Measurements from ENCODE around the gene MAPK12. TPM values are rescaled to one million over a fixed set of nuclear protein-coding genes. Genes with fewer than 3 reads are reported as not detected.

Gene MAPK12
- total RNA-seq, 1 donor from 2014 or later: 63.3 TPM

DNA sequence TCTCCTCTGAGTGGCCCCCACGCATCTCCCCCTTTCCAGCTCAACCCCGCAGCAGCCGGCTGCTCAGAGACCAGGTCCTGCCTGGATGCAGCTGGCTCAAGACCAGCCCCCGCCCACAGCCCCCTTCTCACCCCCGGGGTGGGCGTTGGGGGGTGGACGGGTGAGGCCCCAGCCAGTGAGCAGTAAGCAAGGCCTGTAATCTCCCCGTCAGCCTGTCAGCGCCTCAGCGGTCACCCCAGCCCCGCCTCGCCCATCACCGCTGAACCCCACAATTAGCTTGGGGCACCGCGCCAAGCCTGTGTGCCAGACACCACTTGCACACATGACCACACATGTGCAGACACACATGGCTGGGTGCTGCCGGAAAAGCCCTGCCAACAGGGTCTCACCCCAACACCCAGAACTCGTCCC is 40.1 kb upstream of the MAPK12 start:
- H3K27me3 Mint-ChIP-seq (ENCODE audit: low read depth): no peaks in the 10 kb centered on the region
- no peak for DNase-seq (ENCODE audit: low spot score in 2 of 2, unreplicated experiment in 2 of 2)
- peak overlapping the region; percentile 55 for H3K4me3 Mint-ChIP-seq
- TF ChIP-seq, protein P1, sequence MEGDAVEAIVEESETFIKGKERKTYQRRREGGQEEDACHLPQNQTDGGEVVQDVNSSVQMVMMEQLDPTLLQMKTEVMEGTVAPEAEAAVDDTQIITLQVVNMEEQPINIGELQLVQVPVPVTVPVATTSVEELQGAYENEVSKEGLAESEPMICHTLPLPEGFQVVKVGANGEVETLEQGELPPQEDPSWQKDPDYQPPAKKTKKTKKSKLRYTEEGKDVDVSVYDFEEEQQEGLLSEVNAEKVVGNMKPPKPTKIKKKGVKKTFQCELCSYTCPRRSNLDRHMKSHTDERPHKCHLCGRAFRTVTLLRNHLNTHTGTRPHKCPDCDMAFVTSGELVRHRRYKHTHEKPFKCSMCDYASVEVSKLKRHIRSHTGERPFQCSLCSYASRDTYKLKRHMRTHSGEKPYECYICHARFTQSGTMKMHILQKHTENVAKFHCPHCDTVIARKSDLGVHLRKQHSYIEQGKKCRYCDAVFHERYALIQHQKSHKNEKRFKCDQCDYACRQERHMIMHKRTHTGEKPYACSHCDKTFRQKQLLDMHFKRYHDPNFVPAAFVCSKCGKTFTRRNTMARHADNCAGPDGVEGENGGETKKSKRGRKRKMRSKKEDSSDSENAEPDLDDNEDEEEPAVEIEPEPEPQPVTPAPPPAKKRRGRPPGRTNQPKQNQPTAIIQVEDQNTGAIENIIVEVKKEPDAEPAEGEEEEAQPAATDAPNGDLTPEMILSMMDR (IDR thresholded peaks at IDR 0.05; ENCODE audit: unreplicated experiment): no peak
- H3K36me3 Mint-ChIP-seq: no peaks in the 10 kb centered on the region
- peaks cover 71% of the 10 kb centered on the region for H3K4me1 Mint-ChIP-seq
- no peaks in the 10 kb centered on the region for H3K9me3 Mint-ChIP-seq
- peak overlapping the region; percentile 81 for H3K27ac Mint-ChIP-seq

DNA sequence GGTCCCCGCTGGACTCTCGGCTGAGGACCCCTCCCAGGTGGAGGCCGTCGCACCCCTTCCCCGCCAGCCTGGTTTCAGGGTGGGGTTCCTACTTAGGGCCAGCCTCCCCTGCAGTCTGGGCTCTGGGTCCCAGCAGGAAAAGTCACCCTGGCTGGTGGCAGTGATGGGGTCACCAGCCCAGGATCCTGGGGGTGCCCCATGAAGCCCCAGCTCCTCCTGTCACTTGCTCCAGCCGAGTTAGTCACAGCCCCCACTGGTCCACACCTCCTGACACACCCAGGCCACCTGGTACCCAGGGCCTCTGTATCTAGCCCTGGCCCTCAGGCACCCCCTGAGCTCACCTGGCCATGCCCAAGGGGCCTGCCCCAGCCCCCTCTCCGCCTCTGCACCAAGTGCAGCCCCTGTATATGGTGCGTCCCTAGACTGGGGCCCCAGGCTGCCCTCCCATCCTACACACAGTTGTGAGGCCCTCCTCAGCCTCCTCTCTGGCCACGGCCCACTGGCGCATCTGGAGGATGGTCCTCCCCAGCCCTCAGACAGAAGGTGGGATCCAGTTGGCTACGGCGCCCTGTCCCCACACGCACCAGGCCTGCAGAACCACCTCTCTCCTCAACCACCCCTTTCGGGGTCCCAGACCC is 39.3 kb upstream of the MAPK12 start:
- no peaks in the 10 kb centered on the region for H3K9me3 Mint-ChIP-seq
- H3K4me1 Mint-ChIP-seq: peaks cover 64% of the 10 kb centered on the region
- no peaks in the 10 kb centered on the region for H3K27me3 Mint-ChIP-seq (ENCODE audit: low read depth)
- peak overlapping the region; percentile 81 for H3K27ac Mint-ChIP-seq
- no peaks in the 10 kb centered on the region for H3K36me3 Mint-ChIP-seq
- TF ChIP-seq, protein P1 (IDR thresholded peaks at IDR 0.05; ENCODE audit: unreplicated experiment): no peak
- DNase-seq (ENCODE audit: low spot score in 2 of 2, unreplicated experiment in 2 of 2): no peak
- peak overlapping the region; percentile 55 for H3K4me3 Mint-ChIP-seq

DNA sequence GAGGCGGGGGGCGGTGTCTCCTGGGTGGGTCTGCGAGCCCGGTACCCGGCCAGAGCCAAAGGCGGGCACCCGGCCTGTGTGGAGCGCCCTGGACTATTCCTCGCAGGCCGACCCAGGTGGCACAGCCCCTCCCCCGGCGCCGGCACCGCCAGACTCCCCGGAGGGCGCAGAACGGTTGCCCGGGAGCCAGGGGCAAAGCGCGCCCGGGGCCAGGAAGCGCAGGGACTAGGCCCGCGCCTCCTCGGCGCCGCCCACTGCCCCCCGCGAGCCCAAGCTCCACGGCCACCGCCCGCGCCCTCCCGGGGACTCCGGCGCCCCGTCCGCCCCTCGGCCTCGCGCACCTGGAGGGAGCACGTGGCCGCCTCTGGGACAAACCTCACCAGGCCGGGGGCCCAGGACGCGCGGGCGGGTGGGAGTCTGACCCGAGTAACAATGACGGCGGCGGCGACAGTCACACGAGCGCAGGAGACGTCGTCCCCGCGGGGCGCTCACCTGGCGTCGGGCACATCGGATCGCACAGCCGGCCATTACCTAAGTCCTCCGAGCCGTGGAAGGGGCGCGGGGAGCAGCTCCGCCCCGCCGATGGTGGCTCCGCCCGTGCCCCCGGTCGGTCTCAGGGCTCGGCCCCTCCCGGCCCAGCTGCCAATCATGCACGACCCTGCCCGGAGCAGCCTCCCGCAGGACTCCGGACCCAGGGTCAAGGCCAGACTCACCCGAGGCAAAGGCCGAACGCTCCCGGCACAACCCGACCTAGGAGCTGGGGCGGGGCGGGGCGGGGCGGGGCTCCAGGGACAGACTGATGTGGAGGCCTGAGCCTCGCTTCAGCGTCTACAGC is 38.5 kb upstream of the MAPK12 start:
- no peak overlapping the region for H3K4me3 Mint-ChIP-seq
- H3K27ac Mint-ChIP-seq: no peak overlapping the region
- no peaks in the 10 kb centered on the region for H3K9me3 Mint-ChIP-seq
- H3K36me3 Mint-ChIP-seq: no peaks in the 10 kb centered on the region
- peaks cover 63% of the 10 kb centered on the region for H3K4me1 Mint-ChIP-seq
- no peak for DNase-seq (ENCODE audit: low spot score in 2 of 2, unreplicated experiment in 2 of 2)
- TF ChIP-seq, protein P1 (IDR thresholded peaks at IDR 0.05; ENCODE audit: unreplicated experiment): no peak
- H3K27me3 Mint-ChIP-seq (ENCODE audit: low read depth): no peaks in the 10 kb centered on the region

GRCh38 chr22:50298937-50299784 is 37.7 kb upstream of the MAPK12 start:
- DNase-seq (ENCODE audit: low spot score in 2 of 2, unreplicated experiment in 2 of 2): no peak

GRCh38 chr22:50298266-50298637 is 36.8 kb upstream of the MAPK12 start:
- H3K9me3 Mint-ChIP-seq: no peaks in the 10 kb centered on the region
- no peaks in the 10 kb centered on the region for H3K36me3 Mint-ChIP-seq
- no peak for DNase-seq (ENCODE audit: low spot score in 2 of 2, unreplicated experiment in 2 of 2)
- peaks cover 52% of the 10 kb centered on the region for H3K4me1 Mint-ChIP-seq
- TF ChIP-seq, protein P1 (IDR thresholded peaks at IDR 0.05; ENCODE audit: unreplicated experiment): no peak
- no peaks in the 10 kb centered on the region for H3K27me3 Mint-ChIP-seq (ENCODE audit: low read depth)
- peak overlapping the region; percentile 31 for H3K4me3 Mint-ChIP-seq
- peak overlapping the region; percentile 93 for H3K27ac Mint-ChIP-seq

More at GRCh38 chr22:50298937-50299784, 37.7 kb upstream of the MAPK12 start:
- Mint-ChIP-seq H3K27me3 (ENCODE audit: low read depth) (no peaks in the 10 kb centered on the region), H3K9me3 (no peaks in the 10 kb centered on the region), H3K4me1 (peaks cover 60% of the 10 kb centered on the region), H3K27ac (peak overlapping the region; percentile 93), H3K36me3 (no peaks in the 10 kb centered on the region), H3K4me3 (peak overlapping the region; percentile 51)
- TF ChIP-seq, protein P1 (IDR thresholded peaks at IDR 0.05; ENCODE audit: unreplicated experiment): no peak
